Bone marrow (tissue), 2 donors: ENCODE measurements around the gene ZNF672.
A peak's percentile ranks its signal among the peaks of the same experiment; 100 is the strongest.
"Not testable (repeated sequence)": the region's sequence is repeated elsewhere in the genome, so short reads cannot be mapped to it uniquely, and the experiment has no call there.

Experiments
- DNase-seq, 2 donors: peaks; one replicate each; lab custom pipeline; 2025; lab: John Stamatoyannopoulos, UW

Gene ZNF672

DNA sequence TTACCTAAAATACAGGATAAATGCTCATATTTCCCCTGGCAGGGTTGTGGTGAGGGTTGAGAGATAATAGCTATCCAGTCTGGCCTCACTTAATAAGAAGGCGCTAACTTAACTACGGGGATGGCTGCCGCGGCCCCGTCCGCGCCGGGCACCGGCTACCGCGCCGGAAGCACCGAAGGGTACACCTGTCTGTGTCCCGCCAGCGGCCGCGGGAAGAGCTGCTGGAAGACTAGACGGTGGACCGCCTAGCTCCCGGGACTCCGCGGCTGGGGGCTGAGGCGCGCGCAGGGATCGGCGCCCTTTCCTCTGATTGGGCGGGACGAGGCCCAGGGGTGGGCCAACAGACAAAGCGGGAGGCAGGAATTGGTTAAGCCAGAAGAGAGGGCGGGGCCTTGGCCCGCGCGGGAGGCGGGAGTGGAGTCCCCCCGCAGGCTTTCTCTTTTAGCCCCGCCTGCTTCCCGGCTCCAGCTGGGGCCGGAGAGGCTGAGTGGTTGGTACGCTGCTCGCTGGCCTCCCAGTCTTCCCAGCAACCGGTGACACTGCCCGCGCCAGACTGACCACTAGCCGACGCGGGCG, at the start of gene ZNF672:
ZNF672 (plus strand) TSS at position 444 of the 576 bp plus-strand sequence. CDS start 9,051 bp downstream, outside the sequence.
- peak; percentile 91 to 94 for DNase-seq

DNA sequence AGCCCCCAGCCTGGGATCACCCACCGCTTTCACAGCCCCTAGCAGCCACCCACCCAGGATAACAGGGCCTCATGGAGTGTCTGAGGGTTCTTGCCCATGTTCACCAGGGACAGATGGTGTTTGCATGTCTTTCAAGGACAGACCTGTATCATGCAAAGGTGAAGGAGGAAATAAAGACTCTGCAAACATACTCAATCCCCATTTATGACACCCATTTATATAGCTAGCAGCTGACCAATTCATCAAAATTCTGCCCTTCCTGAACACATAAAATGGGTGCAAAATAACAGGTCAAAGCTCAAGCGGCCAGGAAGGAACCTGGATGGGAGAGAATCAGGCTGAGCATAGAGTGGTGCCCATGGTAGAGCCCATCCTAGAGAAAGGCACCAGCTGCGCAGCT, 49.7 kb upstream of the ZNF672 start:
- DNase-seq = no peak

DNA sequence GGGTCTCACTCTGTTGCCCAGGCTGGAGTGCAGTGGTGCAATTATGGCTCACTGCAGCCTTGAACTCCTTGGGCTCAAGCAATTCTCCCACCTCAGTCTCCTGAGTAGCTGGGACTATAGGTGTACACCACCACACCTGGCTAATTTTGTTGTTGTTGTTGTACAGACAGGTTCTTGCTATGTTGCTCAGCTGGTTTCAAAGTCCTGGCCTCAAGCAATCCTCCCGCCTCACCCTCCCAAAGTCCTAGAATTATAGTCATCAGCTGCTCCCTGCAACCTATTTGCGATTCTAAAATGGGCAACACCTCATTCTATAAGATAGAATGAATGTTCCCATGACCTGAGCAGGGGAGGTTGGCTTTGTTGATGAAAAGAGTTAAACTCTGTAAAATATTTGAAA, 48.7 kb upstream of the ZNF672 start:
- DNase-seq = not testable (repeated sequence)

DNA sequence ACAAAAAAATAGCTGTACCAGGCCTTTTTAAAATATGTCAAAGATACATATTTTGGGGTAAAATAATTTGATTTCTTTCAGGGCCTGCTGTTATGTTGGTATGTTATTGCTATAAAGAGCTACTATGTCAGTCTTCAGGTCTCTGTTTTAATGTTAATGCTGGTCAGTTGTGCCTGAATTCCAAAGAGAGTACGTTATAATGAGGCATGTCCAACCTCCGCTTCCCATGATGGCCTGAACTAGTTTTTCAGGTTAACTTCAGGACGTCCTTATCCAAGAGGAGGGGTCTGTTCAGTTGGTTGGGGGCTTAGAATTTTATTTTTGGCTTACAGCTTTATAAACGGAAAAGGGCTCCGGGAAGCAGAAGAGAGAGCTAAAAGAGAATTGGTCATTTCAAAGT, 47.6 kb upstream of the ZNF672 start:
- DNase-seq = no peak

DNA sequence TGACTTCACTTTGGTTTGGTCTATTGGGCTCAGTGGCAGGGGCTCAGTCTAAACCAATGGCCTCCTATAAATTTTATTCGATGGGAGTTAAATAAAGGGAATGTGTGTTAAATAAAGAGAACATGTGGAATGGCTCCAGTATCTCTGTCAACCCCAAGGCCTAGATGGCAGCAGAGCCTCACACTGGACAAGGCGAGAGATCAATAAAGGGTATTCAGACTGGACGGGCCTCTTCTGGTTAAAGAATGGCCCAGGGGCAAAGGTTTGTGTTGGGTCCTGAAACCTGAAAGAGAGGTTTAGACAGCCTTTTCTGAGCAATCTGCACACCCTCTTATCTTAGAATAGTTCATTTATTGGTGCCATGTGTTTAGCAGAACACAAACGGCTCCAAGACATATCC, 47.0 kb upstream of the ZNF672 start:
- DNase-seq = no peak

DNA sequence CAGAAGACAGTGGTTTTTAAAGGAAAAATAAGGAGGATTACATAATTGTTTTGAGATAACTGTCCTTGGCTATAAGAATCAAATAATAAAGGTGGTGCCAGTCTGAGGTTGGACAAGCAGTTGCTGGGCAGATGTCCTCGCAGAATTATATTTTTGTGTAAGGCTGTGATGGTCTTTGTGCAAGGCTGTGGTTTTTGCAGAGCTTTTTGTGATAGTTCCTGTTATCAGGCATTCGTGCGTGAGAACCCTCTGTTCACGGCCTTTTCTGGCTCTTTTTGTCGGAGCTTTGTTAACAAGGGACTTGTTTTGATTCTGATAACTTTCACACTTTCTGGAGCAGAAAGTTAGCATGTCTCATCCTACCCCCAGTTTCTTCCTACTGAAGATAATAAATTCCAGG, 45.7 kb upstream of the ZNF672 start:
- DNase-seq = no peak

DNA sequence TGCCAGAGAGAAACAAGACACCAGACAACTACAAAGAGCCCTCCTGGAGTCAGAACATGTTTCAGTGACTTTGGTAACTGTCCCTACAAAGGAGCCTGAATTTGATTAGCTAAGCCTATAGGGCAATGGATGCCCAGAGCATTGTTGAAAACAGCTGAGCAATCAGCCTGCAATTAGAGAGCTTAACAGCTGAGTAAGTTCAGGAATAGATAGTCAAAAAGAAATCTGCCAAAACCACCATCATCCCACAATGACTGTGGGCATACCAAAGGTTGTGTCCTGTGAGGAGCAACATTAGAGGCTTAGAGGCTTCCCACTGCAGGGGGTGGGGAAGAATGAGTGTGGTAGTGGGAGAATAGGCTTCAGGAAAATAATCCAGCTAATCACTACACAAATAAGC, 44.4 kb upstream of the ZNF672 start:
- no peak for DNase-seq

DNA sequence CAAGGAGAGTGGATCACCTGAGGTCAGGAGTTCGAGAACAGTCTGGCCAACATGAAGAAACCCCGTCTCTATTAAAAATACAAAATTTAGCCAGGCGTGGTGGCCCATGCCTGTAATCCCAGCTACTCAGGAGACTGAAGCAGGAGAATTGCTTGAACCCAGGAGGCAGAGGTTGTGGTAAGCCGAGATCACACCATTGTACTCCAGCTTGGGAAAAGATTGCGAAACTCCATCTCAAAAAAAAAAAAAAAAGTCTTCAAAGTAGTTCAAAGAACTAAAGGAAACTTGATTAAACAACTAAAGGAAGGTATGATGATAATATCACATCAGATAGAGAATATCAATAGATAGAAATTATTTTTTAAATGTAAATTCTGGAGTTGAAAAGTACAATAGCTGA, 43.4 kb upstream of the ZNF672 start:
- not testable (repeated sequence) for DNase-seq

DNA sequence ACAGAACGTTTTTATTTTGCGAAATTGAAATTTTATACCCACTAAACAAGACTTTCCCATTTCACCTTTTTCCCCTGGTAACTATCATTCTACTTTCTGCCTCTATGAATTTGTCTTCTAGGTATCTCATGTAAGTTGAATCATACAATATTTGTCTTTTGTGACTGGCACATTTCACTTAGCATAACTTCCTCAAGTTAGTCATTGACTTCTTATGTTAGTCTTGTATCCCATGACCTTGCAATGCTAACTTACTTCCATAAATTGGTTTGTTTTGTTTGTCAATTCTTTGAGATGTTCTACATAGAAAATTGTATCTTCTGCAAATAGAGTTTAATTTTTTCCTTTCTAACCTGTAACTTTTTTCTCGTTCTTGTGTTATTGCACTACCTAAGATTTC, 39.2 kb upstream of the ZNF672 start:
- DNase-seq = no peak

DNA sequence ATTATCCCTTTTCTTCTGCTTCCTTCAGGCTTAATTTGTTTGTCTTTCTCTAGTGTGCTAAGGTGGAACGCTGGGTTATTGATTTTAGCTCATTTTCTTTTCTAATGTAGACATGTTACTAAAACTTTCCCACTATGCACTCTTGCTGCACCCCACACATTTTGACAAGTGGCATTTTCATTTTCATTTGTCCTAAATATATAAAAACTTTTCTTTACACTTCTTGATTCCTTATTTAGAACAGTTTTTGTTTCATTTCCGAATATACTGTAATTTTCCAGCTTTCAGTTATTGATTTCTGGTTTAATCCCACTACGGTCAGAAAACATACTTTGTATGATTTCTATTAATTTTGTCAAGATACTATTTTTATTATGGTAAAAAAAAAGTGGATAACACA, 37.6 kb upstream of the ZNF672 start:
- DNase-seq = no peak

DNA sequence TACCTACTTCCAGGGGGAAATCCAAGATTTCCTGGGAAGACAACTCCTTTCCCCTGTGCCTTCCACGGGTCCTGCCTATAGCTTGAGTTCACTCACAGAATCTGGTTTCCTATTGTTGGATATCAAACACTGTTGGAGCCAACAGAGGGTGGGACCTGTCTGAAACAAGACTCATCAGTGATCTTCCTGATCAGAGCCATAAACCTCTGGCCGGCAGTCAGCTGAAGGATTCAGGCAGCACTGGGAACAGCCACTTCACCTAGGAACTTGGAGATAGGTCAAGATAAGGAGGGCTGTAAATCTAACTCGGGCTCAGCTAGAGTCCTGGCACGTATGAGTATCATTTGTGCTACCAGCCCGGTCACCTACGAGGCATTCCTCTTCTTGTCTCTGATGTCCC, 35.6 kb upstream of the ZNF672 start:
- no peak for DNase-seq

DNA sequence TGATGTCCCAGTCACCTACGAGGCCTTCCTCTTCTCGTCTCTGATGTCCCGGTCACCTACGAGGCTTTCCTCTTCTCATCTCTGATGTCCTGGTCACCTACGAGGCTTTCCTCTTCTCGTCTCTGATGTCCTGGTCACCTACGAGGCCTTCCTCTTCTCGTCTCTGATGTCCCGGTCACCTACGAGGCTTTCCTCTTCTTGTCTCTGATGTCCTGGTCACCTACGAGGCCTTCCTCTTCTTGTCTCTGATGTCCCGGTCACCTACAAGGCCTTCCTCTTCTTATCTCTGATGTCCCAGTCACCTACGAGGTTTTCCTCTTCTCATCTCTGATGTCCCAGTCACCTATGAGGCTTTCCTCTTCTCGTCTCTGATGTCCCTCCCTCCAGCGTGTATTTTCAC, 34.5 kb upstream of the ZNF672 start:
- DNase-seq = not testable (repeated sequence)

DNA sequence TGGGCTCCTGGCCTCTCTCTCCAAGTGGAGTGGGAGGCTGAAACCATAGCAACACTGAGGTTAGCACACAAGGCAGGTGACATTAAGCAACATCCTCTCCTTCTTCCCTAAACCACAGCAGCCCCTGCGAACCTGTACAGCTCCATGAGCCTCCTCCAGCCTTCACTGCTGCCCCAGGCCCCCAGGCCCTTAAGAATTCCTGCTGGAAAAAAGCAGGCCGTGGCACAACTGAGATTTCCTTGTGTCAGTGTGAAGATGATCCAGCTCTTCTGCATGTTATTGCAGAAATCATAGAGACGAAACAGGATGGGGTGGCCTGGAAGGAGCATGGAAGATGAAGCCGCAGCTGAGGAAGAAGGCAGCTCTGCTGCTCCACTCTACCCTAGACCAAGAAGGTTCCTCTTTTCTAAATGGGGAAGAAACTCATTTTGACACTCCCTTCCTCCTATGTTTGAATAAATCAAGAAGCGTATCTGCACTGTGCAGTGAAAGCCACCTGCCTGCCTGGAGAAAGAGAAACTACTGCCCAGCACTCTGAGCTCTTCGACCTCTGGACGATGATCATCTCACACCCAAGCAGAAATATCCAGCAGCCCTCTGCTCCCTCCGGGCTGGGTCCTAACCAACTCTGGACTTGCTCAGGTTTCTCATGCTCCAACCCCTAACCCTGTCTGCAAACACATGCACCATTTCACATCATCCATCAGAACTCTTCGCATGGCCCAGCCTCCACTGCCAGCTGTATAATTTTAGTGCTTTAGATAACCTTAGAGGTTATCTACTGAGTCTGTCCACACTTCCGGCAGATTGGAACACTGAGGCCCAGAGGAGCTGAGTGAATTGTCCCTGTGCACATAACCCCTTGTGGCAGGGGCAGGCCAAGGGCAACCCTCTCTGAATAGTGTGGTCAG, 33.0 kb upstream of the ZNF672 start:
- peak; percentile 45 to 87 for DNase-seq

DNA sequence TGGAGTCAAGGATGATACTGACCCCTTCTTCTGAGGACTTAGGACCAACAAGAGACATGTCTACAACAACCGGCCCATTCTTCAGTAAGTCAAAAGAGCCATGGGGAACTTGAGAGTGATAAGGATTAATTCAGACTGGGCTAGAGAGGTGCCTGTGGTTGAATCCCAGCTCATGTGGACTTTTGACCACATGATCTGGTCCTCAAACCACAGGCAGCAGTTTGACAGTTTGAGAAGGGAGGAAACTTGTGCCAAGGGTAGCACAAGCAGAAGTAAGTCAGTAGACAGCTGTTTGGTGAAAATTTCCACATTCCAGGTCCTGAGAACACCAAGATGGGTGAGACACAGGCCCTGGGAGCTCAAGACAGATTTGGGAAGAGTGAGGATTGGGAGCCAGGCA, 32.1 kb upstream of the ZNF672 start:
- DNase-seq = no peak

DNA sequence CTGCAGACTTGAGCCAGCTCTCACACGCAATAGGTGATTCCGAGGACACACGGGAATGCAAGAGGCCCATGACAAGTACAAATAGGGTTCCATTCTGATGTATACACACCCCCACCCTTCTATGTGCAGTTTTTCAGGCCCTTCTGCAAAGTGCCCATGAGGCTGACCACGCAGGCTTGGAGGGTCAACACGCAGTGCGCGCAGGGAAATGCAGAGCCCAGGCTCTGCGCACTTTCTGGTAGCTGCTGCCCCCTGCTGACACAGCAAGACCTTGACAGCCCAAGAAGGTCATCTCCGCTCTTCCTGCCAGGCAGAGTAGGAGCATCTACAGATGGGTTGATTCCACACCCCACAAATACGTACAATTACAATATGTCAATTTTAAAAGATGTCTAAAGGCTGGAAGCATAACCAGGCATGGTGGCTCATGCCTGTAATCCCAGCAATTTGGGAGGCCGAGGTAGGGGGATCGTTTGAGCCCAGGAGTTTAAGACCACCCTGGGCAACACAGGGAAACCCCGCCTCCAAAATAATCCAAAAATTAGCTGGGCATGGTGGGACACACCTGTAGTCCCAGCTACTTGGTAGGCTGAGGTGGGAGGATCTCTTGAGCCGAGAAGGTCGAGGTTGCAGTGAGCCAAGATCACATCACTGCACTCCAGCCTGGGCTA, 30.8 kb upstream of the ZNF672 start:
- DNase-seq = peak in 1 of 2 donors; percentile 40

DNA sequence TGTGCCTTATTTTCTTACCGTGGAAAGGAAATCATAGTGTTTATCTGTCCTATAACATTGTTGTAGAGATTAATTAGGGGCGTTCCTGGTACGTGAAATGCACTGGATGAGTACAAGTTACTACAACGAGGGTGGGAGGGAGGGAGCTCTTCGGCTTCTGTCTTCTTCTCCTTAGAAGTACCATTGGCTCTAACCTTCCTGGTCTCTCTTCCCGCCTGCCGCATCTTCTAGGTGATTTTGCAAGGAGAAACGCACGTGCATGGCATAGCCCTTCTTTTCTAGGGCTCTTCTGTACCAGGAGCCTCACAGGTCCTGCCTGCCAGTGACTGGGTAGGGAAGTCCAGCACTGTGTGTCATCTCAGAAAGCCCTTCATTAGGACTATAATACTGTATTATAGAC, 29.1 kb upstream of the ZNF672 start:
- DNase-seq = no peak

DNA sequence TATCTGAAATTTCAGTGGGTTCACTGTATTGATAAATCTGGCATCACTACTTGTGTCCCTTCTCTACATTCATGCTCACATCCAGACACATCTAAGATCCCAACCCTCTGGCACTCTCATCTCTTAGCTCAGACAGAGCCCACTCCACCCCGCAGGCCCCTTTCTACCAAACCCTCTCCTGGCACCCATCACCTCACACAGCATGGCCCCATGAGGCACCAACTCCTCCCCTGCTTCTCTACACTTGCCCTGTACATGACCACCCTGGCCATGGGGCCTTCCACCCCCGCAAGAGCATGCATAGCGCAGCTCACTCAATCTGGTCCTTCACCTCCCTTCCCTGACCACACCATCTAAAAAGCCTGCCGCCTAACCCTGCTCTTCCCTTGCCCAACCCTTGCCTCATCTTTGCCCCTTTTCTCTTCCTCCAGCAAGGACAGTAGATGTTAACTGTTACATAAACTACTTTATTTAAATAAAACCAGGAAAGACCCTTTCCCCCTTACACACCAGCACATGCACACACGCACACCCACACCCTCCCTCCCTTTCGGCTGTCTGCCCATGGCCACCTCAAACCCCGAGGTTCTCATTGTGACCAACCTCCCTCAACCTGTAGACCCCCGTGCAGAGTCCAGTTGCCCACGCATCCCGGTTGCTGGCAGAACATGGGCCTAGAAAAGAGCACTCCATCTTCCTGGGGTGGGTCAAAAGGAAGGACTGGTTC, 27.9 kb upstream of the ZNF672 start:
- no peak for DNase-seq

DNA sequence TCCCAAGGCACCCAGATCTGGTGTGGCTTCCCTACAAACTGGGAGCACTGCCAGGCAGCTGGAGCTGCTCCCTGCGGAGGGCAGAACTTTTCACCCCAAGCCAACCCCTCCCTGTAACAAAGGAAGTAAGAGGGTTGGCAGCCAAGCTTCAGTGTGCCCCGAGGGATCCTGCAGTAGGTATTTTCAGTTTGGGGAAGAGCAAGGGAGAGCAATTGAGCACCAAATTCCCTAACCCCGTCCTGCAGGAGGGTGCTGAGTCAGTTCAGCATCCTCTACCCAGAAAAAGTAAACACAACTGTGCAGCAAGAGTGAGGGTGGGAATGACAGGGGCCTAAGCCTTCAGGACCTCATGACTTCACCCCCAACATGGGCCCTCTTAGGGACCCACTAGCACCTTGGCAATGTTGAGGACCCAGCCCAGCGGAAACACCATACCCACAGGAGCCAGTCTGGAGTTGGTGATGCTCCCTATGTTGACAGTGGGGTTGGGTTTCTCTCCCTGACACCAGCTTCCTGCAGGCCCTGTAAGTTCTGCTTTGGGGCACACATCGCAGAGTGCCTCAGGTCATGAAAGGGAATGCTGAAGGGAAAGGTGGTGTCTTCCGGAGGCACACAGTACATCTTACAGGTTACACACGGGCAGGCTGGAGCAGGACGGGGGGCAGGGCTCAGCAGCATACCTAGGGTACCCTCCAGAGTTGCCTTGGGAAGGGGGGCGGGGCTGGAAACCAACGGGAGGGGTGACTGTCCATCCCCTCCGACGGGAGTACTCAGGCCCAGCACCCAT, 27.1 kb upstream of the ZNF672 start:
- no peak for DNase-seq

DNA sequence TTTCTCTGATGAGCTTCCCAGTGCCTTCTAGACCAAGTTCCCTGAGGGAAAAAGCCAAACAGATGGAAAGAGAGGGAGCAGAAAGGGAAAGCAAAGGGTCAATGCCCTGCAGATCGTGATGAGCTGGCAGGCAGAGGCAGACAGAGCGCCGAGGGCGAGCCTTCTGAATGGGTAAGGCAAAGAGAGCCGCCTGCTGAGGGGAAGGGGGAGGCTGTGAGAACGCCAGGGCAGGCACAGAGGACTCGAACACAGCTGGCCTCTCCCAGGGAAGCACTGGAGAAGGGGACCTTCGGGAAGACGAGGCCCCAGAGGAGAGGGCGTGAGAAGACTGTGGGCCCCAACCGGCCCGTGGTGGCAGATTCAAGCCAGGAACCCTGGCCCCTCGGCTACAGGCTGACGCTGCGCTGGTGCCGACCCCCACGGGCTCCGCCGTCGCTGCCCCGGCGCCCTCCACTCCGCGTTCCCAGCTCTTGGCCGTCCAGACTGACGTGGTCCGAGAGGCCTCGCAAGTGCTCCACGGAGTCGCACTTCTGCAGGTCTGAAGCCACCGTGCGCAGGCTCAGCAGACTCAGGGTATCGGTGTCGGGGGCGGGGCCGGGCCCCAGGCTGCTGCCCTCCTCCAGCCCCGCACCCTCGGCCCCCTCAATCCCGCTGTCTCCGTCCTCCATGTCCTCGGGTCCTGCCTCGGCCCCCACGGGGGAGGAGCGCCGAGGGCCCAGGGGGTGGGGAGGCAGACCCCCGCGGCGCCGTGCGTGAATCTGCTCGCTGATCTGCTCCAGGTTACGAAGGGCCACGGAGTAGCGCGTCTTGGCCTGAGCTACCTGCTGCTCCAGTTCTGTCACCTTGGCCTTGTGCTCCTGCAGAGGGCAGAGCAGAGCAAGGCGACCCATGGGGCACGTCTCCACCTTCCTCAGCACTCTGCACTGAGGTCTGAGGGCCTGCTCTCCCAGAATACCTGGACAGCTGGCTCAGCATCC, 26.2 kb upstream of the ZNF672 start:
- no peak for DNase-seq

DNA sequence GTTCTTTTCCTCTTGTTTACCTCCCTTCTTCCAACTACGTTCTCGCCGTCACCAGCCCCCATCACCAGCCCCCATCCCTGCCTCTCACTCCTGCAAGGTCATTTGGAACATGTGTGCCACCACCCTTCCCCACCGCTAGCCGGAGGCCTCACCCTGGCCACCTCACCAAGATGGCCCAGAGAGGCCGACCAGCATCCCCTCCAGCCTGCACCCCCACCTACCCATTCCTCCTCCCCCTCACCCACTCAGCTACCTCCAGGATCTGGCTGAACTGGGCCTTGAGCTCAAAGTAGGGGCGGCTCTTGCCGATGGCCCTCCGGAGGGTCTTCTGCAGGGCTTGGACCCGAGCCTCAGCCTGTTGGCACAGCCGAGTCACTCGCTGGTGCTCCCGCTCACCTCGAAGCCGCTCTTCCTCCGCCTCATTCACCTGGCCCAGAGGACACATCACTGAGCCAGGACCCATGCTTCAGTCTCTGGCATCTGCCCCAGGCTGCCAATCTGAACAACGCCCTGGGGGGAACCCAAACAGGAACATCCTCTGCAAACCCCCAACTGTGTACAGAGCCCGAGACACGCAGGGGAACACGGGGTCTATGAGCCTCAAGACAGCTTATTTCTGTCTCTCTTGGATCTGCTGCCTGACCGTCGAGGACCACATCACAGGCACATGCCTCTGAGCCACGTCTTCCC, 25.1 kb upstream of the ZNF672 start:
- DNase-seq = no peak
